GM23248 (cell line): Measurements from ENCODE around the gene SCGB2A2.

ENCODE experiments used
- EZH2 ChIP-seq: fragments of 200-600 bp; sonication (generic); IDR thresholded peaks from 2 replicates; pipeline ENCODE4 v1.6.1; 2018; ENCODE audit warnings: antibody characterized with exemption, mild to moderate bottlenecking; ENCODE audit not compliant: insufficient read depth, poor library complexity, severe bottlenecking
- EZH2phosphoT487 ChIP-seq: fragments of 200-600 bp; sonication (generic); IDR thresholded peaks from 2 replicates; pipeline ENCODE4 v1.6.1; 2018; ENCODE audit warnings: antibody characterized with exemption, moderate library complexity, mild to moderate bottlenecking, low read depth; ENCODE audit not compliant: insufficient read depth

DNA sequence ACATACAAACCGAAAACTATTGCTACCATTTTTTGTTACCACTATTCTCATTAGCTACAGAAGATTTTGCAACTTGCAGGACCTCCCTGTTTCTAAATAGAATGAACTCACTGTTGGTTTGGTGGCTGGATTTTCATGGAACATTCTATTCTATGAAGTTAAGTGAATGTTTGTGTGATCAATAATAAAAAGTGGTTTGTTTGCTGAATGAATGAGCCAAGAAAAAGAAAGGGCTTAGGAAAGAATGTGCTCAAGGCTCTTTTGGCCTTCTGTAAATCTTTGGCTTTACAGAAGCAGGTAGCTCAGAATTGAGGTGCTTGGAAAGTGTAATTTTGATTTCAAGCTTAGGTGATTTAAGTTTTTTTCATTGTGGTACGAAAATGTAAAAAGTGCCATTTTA, 33.8 kb upstream of the SCGB2A2 start:
- TF ChIP-seq EZH2 (no peak), EZH2phosphoT487 (no peak)
